Body of pancreas (tissue), 4 donors: ENCODE measurements around the gene ANKRA2.

Experiments
- POLR2A ChIP-seq, 3 donors: fragments of 450-650 bp; IDR thresholded peaks; one replicate each; pipeline ENCODE4 v1.6.1; 2016; ENCODE audit warnings: antibody characterized with exemption in 3 of 3, mild to moderate bottlenecking in 2 of 3
- TF ChIP-seq, protein P1 (sequence below), 7 experiments: fragments of 450-650 bp in 4 of 7; fragments of 200-600 bp in 3 of 7; sonication (generic) in 3 of 7; IDR thresholded peaks; one replicate each; pipeline ENCODE4 v1.5.1; 2016 to 2019; ENCODE audit warnings: antibody characterized with exemption in 7 of 7

DNA sequence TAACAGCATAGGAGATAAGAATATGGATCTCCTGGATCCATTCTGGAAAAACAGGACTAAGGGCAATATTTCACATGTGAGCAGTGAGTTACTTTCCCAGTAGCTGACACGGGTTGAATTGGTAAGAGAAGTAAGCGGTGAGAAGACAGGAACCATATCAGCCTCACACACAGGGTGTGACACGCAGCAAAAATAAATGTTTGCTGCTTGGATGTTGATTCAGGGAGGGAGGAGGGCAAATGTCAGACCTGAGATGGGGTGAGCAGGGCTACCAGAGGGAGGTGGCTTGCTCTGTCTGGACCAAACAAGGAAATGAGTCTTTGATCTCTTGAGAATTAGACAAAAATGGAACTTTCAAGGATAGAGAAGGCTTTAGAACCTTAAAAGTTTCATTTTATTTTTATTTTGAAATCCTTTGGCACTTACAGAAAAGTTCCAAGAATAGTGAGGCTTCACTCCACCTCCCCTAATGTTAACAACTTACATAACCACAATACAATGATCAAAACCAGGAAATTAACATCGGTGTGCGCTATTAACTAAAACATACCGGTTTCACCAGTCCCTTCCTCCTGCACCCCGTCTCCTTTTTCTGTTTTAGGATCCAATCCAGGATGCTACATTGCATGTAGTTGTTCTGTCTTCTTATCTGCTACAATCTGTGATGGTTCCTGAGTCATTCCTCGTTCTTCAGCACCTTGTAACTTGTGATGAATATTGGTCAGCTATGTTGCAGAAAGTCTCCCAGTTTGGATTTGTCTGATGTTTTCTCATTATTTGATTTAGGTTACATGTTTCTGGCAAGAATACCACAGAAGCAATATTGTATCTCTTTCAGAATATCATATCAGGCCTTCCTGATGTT, 40.0 kb upstream of the ANKRA2 start:
- TF ChIP-seq, protein P1, sequence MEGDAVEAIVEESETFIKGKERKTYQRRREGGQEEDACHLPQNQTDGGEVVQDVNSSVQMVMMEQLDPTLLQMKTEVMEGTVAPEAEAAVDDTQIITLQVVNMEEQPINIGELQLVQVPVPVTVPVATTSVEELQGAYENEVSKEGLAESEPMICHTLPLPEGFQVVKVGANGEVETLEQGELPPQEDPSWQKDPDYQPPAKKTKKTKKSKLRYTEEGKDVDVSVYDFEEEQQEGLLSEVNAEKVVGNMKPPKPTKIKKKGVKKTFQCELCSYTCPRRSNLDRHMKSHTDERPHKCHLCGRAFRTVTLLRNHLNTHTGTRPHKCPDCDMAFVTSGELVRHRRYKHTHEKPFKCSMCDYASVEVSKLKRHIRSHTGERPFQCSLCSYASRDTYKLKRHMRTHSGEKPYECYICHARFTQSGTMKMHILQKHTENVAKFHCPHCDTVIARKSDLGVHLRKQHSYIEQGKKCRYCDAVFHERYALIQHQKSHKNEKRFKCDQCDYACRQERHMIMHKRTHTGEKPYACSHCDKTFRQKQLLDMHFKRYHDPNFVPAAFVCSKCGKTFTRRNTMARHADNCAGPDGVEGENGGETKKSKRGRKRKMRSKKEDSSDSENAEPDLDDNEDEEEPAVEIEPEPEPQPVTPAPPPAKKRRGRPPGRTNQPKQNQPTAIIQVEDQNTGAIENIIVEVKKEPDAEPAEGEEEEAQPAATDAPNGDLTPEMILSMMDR (IDR thresholded peaks at IDR 0.05), result no peak
- no peak for TF ChIP-seq POLR2A (IDR thresholded peaks at IDR 0.05)
